ENCODE data around the gene DHCR24.
"Not testable (repeated sequence)": the region's sequence is repeated elsewhere in the genome, so short reads cannot be mapped to it uniquely, and the experiment has no call there.

Gene DHCR24

DNA sequence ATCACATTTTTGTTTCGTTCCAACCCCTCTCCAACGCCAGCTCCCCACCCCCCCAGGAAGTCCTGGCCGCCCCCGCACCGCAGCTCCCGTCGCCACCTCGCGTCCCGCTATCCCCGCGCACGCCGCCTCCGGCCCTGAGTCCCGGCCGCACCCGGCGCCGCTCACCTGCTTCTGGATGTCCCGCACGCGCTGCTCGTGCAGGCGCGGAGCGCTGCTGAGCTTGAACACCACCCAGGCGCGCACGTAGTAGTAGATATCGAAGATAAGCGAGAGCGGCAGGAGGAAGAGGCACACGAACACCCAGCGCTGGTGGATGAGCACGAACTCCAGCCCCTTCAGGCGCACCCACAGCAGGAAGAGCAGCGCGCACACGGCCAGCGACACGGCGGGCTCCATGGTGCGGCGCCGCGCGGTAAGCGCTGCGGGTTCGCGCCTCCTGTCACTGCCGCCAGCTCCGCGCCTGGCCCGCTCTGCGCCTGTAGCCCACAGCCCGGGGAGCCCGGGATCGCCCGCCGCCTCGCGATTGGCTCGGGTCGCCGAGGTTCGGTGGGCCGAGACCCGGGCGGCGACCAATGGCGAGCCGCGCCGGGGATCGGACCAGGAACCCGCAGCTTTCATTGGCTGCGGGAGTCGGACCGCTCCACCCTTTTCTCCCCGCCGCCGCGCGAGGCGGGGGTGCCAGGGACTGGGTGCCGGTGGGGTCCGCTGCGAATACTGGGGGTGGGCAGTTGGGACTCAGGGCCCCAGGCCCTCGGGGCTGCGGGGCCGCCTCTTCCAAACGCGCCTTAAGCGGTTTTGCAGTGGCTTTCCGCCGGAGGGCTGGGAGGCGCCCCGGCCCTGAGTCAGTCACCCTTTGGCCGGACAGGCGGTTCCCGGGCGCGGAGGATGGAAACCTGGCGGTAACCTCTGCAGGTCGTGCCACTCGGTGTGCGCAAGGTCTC lies at the start of gene DHCR24:
TSS of gene DHCR24 (minus strand) at position 472 of the 941 bp plus-strand sequence. CDS start at position 396, 76 bp downstream.
- DNase-seq, result peak; percentile 48 to 56

DNA sequence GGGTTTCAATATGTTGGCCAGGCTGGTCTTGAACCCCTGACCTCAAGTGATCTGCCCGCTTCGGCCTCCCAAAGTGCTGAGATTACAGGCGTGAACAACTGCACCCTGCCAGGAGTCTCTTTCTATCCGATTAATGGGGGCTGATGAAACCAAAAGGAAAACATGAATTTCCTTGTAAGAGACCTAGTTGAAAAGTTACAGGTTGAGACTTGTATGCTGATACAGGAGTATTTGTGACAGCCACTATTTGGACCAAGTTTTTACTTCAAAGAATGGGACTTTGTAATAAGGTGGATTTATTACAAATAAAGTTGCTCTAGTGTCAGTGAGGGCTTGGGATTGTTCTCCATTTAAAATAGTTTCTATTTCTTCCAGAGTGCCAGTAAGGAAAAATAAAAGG lies 49.8 kb upstream of the DHCR24 start:
- DNase-seq, result no peak

GRCh38 chr1:54934869-54935268 lies 47.9 kb upstream of the DHCR24 start:
- DNase-seq, result no peak

DNA sequence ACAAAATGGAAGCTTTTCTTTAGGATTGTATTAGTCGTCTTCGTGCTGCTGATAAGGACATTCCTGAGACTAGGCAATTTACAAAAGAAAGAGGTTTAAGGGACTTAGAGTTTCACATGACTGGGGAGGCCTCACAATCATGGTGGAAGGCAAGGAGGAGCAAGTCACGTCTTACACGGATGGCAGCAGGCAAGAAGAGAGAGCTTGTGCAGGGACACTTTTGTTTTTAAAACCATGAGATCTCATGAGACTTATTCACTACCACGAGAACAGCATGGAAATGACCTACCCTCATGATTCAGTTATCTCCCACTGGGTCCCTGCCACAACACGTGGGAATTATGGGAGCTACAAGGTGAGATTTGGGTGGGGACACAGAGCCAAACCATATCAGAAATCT lies 47.1 kb upstream of the DHCR24 start:
- not testable (repeated sequence) for DNase-seq

DNA sequence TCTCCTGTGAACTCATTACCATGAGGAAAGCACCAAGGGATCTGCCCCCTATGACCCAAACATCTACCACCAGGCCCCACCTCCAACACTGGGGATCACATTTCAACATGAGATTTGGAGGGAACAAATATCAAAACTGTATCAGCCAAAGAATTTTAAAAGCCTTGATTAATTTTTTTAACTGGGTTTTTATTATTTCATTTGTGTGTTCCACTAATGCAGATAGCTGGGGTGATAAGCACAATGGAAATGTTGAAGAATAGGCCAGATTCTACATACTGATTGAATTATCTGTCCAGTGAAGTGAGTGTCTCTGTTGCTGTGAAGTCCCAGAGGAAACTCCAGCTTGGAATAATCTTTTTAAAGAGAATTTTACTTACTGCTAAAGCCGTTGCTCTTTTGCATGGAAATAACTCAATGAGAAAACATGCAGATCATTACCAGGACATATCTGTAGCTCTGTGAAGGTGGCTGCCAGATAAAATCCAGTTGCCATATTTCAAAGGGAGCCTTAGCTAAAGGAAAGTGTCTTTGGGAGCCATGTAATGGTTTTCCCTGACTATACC lies 44.4 kb upstream of the DHCR24 start:
- no peak for DNase-seq

- DNase-seq, result no peak
These were observed 42.7 kb upstream of the DHCR24 start for GRCh38 chr1:54929700-54930099.

DNA sequence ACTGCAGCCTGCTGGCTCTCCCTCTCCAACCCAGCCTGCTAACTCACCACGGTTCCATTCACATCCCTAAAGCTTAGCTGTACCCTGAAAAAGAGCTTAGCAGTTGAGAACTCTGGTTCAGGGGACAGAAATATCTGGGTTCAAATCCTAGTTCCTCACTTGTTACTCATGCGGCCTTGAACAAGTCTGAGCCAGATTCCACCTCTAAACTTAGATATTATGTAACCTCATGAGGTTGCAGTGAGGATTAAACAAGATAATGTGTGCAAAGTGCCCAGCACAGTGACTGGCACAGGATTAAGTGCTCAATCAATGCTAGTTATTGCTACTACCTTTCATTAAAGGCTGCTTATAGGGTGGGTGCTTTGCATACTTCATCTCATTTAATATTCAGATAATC lies 41.3 kb upstream of the DHCR24 start:
- no peak for DNase-seq

DNA sequence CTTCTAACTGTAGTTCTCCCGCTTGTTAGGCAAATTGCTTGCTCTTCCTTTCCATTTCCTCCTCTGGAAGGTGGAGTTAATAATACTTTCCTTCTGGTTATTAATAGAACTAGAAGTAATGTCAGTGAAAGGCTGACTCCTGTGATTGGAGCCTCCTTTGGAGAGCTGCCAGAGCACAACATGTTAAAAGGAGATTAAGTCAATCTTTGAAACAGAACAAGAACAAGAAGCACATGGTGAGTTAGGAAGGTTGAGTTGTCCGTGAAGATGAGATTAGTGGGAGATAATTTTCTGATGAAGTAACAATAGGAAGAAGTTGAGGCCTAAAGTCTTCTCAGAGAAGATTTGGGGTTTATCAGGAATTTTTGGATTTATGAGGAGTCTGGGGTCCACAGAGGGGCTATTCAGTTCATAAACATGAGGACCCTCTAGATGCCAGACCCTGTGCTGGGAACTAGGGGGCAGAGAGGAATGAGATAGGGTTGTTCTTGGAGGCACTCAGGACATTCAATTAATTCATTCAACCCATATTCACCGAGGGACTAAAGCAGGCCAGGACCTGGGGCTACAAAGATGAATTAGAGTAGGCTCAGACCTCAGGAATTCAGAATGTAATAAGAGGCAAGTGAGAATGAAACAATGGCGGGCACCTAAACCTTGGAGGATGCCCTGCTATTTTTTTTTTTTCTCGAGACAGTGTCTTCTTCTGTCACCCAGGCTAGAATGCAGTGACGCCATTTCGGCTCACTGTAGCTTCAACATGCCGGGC lies 40.7 kb upstream of the DHCR24 start:
- no peak for DNase-seq

- no peak for DNase-seq
These were observed 40.0 kb upstream of the DHCR24 start for GRCh38 chr1:54926970-54927369.

DNA sequence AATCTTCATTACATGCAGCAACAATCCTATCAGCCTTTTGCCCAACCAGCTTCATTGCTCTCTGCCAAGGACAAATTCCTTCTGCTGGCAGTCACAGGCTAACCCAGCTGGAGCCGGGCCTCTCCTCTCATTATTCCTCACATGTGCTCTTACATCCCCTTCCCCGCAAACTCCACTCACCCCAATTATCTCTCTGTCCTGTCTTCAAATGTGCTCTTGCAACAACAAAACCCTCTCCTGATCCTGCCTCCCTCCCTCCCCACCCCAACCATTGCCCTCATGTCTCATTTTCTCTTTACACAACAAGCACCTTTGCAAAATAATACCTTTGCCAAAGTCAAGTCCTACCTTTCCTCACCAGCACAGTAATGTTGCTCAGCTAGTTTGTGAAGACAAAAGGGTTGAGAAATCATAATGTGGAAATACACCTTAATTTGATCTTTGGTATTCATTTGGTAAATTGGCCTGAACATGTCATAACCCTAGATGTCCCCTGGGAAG lies 36.0 kb upstream of the DHCR24 start:
- no peak for DNase-seq

DNA sequence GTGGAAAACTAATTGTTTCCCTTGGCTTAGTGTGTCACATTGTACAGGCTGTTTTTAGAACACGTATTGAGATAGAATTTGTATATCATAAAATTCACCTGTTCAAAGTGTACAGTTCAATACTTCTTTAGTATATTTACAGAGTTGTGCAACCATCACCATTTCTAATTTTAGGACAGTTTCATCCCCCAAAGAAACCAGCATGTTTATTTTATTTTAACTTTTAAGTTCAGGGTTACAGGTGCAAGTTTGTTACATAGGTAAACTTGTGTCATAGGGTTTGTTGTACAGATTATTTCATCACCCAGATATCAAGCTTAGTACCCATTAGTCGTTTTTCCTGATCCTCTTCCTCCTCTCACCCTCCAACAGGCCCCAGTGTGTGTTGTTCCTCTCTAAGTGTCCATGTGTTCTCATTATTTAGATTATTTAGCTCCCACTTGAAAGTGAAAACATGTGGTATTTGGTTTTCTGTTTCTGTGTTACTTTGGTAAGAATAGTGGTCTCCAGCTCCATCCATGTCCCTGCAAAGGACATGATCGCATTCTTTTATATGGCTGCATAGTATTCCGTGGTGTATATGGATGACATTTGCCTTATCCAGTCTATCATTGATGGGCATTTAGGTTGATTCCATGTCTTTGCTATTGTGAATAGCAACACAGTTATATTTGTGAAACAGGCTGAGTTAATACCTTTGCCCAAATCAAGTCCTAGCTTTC lies 35.2 kb upstream of the DHCR24 start:
- DNase-seq, result no peak

DNA sequence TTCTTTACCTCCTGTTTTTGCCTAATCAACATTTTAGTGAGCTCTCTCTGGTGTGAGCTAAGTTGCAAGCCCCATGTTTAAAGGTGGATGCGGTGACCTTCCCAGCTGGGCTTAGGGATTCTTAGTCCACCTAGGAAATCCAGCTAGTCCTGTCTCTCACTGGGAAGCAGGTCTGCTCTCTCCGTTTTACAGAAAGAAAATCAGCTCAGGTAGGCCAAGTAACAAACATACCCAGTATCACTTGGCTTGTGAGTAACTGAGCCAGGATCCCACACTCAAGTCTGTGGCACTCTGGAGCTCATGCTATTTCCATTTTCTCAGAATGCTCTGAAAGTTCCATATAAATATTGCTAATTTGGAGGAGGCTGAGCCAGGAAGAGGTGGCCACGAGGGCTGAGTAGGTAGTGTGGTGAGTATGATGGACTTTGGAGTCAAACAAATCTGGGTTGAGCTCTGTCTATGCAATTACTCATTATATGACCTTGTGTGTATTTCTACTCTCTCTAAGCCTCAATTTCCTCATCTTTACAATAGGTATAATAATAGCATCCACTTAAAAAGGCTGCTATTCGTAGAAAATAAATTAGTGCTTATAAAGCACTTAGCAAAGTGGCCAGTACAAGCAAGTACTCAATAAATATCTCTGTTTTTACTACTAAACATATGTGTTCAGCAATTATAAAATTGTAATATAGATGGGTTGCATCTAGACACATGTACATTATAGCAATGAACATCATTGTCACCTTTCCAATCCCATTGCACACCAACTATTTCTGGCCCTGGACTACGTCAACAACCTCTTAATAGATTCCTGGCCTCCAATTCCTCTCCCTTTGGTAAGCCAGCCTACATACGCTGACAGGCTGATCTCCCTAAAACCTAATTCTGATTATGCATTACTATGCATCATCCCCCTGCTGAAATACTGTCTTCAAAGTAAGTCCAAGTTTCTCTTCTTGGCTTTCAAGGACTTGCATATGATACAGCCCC lies 32.7 kb upstream of the DHCR24 start:
- DNase-seq, result no peak

DNA sequence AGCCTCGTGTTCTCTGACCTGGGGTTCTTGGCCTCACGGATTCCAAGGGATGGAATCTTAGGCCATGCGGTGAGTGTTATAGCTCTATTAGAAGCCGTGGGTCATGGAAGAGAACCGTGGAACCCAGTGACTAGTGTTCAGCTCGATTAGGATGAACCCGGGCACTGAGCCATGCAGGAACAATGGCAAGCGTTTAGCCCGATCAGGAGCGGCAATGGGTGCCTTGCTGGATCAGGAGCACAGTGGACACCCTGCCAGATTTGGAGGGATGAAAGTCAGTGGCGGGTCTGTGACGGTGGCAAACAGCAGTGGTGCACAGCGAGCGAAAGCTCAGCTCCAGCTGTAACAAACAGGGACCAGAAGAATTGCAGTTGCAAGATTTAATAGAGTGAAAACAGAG lies 24.1 kb upstream of the DHCR24 start:
- DNase-seq, result not testable (repeated sequence)

GRCh38 chr1:54906586-54906985 lies 19.6 kb upstream of the DHCR24 start:
- no peak for DNase-seq

DNA sequence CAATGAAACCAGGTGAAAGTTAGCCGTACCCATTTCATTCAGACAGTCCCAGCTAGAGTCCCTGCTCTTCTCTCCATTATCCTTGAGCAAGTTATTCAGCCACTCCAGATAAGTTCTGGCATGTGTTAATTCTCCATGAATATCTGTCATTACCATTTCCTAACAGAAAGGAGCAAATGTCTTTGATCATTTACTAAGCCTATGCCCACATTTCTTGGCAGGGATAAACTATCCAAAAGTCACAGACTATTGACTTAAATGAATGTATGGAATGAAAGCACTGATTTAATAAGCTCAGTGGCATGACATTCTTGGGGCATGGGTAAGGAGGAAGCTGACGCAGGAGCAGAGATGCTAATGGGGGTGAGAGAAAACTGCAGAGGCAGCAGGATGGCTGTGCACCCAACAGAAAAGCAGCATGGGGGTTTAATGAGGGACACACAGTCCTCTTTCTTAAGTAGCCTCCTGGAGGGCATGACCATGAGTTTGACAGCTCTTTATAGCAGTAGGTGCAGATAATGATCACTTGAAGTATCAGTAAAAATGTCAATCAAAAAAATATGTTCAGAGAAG lies 17.6 kb upstream of the DHCR24 start:
- no peak for DNase-seq

GRCh38 chr1:54894271-54894670 lies 7.3 kb upstream of the DHCR24 start:
- DNase-seq, result no peak

- no peak for DNase-seq
These were observed 5.6 kb upstream of the DHCR24 start for GRCh38 chr1:54892586-54892985.

- DNase-seq, result no peak
These were observed 2.2 kb upstream of the DHCR24 start for GRCh38 chr1:54889132-54889725.

GRCh38 chr1:54888080-54888733 lies 1.2 kb upstream of the DHCR24 start:
- no peak for DNase-seq

DNA sequence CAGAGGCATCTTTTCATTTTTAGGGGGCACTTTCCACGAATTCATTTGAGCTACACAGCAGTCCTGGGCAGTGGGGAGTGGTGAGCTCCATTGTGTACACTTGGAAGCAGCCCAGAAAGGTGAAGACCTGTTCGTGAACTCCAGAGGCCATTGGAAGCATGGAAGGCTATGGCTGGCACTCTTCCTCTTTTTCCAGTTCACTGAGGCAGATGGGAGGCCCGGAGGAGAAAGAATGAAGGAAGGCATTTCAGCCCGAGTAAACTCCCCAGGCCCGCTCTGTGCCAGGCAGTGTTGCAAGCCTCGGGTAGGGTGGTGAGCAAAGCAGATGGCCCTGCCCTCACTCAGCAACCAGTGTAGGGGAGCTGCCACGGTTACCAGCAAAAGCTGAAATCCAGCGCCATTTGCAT lies 673 bp upstream of the DHCR24 start:
- no peak for DNase-seq

Measured in activated CD4-positive, alpha-beta T cell treated with anti-CD3 and anti-CD28 coated beads, Interleukin-2, amount 50 U/mL, for 4 hours (primary cell).